Transverse colon (tissue), 3 donors: ENCODE measurements around the gene CNST.

Experiments used
- CTCF ChIP-seq, 5 experiments: fragments of 200-600 bp in 3 of 5; fragments of 450-650 bp in 2 of 5; sonication (generic) in 3 of 5; IDR thresholded peaks; 1 replicate in 2 of 5; 2 replicates in 3 of 5; pipeline ENCODE4 v1.5.1; 2016 to 2017; ENCODE audit warnings: antibody characterized with exemption in 5 of 5, inconsistent platforms in 3 of 5, mild to moderate bottlenecking in 2 of 5, moderate library complexity in 1 of 5
- POLR2A ChIP-seq: fragments of 450-650 bp; IDR thresholded peaks from one replicate; pipeline ENCODE4 v1.6.1; 2016; ENCODE audit warnings: antibody characterized with exemption, mild to moderate bottlenecking, moderate library complexity

GRCh38 chr1:246572785-246573184, 6.5 kb downstream of the CNST start:
- TF ChIP-seq CTCF (IDR thresholded peaks at IDR 0.05) (no peak), POLR2A (no peak)
